K562 (cell line): ENCODE data around the gene KCNA1. TPM values are rescaled to one million over a fixed set of nuclear protein-coding genes. Genes with fewer than 3 reads are reported as not detected.

Experiments used
- BRF1 ChIP-seq: IDR thresholded peaks from 3 replicates; pipeline ENCODE4 v1.6.1; 2011; ENCODE audit warnings: borderline replicate concordance, mild to moderate bottlenecking; ENCODE audit not compliant: insufficient read length; ENCODE audit errors: extremely low read depth
- NFRKB ChIP-seq: fragments of 450-650 bp; IDR thresholded peaks from 2 replicates; pipeline ENCODE4 v1.6.1; 2016; ENCODE audit warnings: low read depth
- TCF7 ChIP-seq: sonication (generic); IDR thresholded peaks from 2 replicates; pipeline ENCODE4 v1.6.1; 2016; ENCODE audit warnings: antibody characterized with exemption, borderline replicate concordance
- TEAD1 ChIP-seq, 2 experiments: fragments of 450-650 bp in 1 of 2; sonication (generic) in 1 of 2; formaldehyde crosslinking; IDR thresholded peaks; 2 replicates each; pipeline versions ENCODE4 v1.4.0 to v1.8.0; 2020 to 2022; ENCODE audit warnings: mild to moderate bottlenecking in 2 of 2, missing genetic modification reagents in 1 of 2
- ZNF23 ChIP-seq: fragments of 250-450 bp; sonication (Bioruptor Pico); IDR thresholded peaks from 2 replicates; pipeline ENCODE4 v1.4.0; 2020; ENCODE audit warnings: mild to moderate bottlenecking
- ZNF445 ChIP-seq: fragments of 250-450 bp; sonication (Bioruptor Pico); IDR thresholded peaks from 2 replicates; pipeline ENCODE4 v1.4.0; 2020; ENCODE audit warnings: low read depth, mild to moderate bottlenecking, moderate library complexity
- polyA plus RNA-seq, 8 experiments: library from polyadenylated mRNA; depleted of rRNA in 4 of 8; stranded (reverse) in 5 of 8; unstranded in 3 of 8; fragments of >200 nt; fragmentation: Nextera tagmentation in 2 of 8; fragmentation: Illumina TruSeq in 1 of 8; extraction: Ambion mirVana in 2 of 8; extraction: Trizol in 1 of 8; gene quantifications; 2 replicates each; pipeline versions ENCODE4 v1.2.1 to v1.2.3, GENCODE V29; 2011 to 2014; ENCODE audit warnings: inconsistent platforms in 1 of 8, missing spikeins in 1 of 8
- total RNA-seq, 7 experiments: library from RNA; depleted of rRNA in 6 of 7; stranded (reverse); fragments of >200 nt in 6 of 7; fragmentation: Illumina TruSeq in 2 of 7; extraction: Trizol in 2 of 7; gene quantifications; 2 replicates each; pipeline versions ENCODE4 v1.2.1 to v1.2.3, GENCODE V29; 2011 to 2021; ENCODE audit warnings: low replicate concordance in 1 of 7
- TF ChIP-seq, protein P1 (sequence below): fragments of 450-650 bp; formaldehyde crosslinking; IDR thresholded peaks from 2 replicates; pipeline ENCODE4 v1.4.0; 2022; ENCODE audit warnings: mild to moderate bottlenecking, moderate library complexity
- TF ChIP-seq, protein P2 (sequence below): fragments of 250-450 bp; sonication (Bioruptor Pico); IDR thresholded peaks from 2 replicates; pipeline ENCODE4 v1.8.0; 2022; ENCODE audit warnings: inconsistent platforms, mild to moderate bottlenecking, moderate library complexity, borderline replicate concordance
- TF ChIP-seq, protein P3 (sequence below), 3 experiments: IDR thresholded peaks in 2 of 3; conservative IDR thresholded peaks in 1 of 3; 2 replicates each; pipeline ENCODE4 v1.5.1; 2011 to 2012; ENCODE audit warnings: low read length in 3 of 3, mild to moderate bottlenecking in 3 of 3, control low read depth in 2 of 3, improper control_type of control experiment in 1 of 3, inconsistent platforms in 1 of 3, low read depth in 1 of 3, mixed read lengths in 1 of 3, moderate library complexity in 1 of 3; ENCODE audit not compliant: insufficient read depth in 2 of 3

Gene KCNA1
- total and polyA plus RNA-seq, 9 of the 15 experiments (the other 6 are each of a cell fraction or from before 2014, with no cell fraction given), result not detected

DNA sequence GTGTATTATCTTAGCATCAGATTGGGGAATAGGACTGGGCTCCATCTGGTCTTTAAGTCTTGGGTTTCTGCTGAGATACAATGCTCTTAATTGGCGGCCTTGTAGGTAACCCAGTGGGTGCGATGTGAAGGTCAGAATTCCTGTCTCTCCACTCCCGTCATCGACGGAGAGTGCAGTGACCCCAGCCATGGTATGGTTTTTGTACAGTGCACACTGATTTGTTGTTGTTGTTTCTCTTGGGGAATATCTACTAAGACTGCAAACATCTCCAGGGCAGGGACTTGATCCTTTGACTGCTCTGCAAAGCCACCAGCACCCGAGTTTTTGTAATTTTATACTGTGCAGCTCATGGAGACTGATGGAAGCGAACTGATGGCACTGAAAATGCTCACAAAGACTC, 41.4 kb downstream of the KCNA1 start (continued):
- TF ChIP-seq, protein P1, sequence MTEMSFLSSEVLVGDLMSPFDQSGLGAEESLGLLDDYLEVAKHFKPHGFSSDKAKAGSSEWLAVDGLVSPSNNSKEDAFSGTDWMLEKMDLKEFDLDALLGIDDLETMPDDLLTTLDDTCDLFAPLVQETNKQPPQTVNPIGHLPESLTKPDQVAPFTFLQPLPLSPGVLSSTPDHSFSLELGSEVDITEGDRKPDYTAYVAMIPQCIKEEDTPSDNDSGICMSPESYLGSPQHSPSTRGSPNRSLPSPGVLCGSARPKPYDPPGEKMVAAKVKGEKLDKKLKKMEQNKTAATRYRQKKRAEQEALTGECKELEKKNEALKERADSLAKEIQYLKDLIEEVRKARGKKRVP (CRISPR knock-in tag), result no peak
- no peak for TF ChIP-seq ZNF23
- TF ChIP-seq, protein P2, sequence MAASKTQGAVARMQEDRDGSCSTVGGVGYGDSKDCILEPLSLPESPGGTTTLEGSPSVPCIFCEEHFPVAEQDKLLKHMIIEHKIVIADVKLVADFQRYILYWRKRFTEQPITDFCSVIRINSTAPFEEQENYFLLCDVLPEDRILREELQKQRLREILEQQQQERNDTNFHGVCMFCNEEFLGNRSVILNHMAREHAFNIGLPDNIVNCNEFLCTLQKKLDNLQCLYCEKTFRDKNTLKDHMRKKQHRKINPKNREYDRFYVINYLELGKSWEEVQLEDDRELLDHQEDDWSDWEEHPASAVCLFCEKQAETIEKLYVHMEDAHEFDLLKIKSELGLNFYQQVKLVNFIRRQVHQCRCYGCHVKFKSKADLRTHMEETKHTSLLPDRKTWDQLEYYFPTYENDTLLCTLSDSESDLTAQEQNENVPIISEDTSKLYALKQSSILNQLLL (CRISPR knock-in tag), result no peak
- no peak for TF ChIP-seq BRF1
- TF ChIP-seq NFRKB, result no peak
- no peak for TF ChIP-seq ZNF445 (CRISPR knock-in tag)
- TF ChIP-seq, protein P3, sequence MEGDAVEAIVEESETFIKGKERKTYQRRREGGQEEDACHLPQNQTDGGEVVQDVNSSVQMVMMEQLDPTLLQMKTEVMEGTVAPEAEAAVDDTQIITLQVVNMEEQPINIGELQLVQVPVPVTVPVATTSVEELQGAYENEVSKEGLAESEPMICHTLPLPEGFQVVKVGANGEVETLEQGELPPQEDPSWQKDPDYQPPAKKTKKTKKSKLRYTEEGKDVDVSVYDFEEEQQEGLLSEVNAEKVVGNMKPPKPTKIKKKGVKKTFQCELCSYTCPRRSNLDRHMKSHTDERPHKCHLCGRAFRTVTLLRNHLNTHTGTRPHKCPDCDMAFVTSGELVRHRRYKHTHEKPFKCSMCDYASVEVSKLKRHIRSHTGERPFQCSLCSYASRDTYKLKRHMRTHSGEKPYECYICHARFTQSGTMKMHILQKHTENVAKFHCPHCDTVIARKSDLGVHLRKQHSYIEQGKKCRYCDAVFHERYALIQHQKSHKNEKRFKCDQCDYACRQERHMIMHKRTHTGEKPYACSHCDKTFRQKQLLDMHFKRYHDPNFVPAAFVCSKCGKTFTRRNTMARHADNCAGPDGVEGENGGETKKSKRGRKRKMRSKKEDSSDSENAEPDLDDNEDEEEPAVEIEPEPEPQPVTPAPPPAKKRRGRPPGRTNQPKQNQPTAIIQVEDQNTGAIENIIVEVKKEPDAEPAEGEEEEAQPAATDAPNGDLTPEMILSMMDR (IDR thresholded peaks at IDR 0.05 in 2 of 3, conservative IDR thresholded peaks at IDR 0.05 in 1 of 3; ENCODE audit: insufficient read depth in 2 of 3, low read depth in 1 of 3, low read length in 3 of 3), result no peak
- TF ChIP-seq TCF7, result no peak
- no peak for TF ChIP-seq TEAD1 (CRISPR knock-in tag; IDR thresholded peaks at IDR 0.05)
